Hepatic stellate cell (primary cell): ENCODE results near the gene ZNF33A.
"Not testable (repeated sequence)": the region's sequence is repeated elsewhere in the genome, so short reads cannot be mapped to it uniquely, and the experiment has no call there.

ENCODE experiments used
- DNase-seq: peaks from one replicate; pipeline ENCODE4 v3.0.0; 2011; ENCODE audit warnings: low spot score

The ZNF33A gene

GRCh38 chr10:38045129-38045528 lies 34.7 kb downstream of the ZNF33A start:
- no peak for DNase-seq

- no peak for DNase-seq
Observed at GRCh38 chr10:38047666-38048065, 37.2 kb downstream of the ZNF33A start.

- no peak for DNase-seq
Observed at GRCh38 chr10:38050212-38050611, 39.7 kb downstream of the ZNF33A start.

- peak; percentile 8 for DNase-seq
Observed at GRCh38 chr10:38054361-38054797, 43.9 kb downstream of the ZNF33A start.

GRCh38 chr10:38055274-38055894 lies 44.9 kb downstream of the ZNF33A start:
- not testable (repeated sequence) for DNase-seq

GRCh38 chr10:38069663-38070062 lies 59.2 kb downstream of the ZNF33A start:
- peak; percentile 44 for DNase-seq

GRCh38 chr10:38070501-38070900 lies 60.0 kb downstream of the ZNF33A start:
- DNase-seq, result no peak

- DNase-seq, result no peak
Observed at GRCh38 chr10:38072552-38072951, 62.1 kb downstream of the ZNF33A start.

GRCh38 chr10:38076687-38077086 lies 66.2 kb downstream of the ZNF33A start:
- no peak for DNase-seq

GRCh38 chr10:38093318-38093717 lies 82.8 kb downstream of the ZNF33A start:
- DNase-seq, result not testable (repeated sequence)

GRCh38 chr10:38093816-38094157 lies 83.3 kb downstream of the ZNF33A start:
- DNase-seq, result no peak

GRCh38 chr10:38094158-38094926 lies 83.9 kb downstream of the ZNF33A start, which contains the start of gene ZNF37A:
TSS of gene ZNF37A (plus strand) at chr10:38094337. CDS start at chr10:38096618, 2,281 bp downstream.
- peak; percentile 79 for DNase-seq

- no peak for DNase-seq
Observed at GRCh38 chr10:38094927-38095574, 84.6 kb downstream of the ZNF33A start.

- DNase-seq, result no peak
Observed at GRCh38 chr10:38102880-38103279, 92.4 kb downstream of the ZNF33A start.

- no peak for DNase-seq
Observed at GRCh38 chr10:38103756-38104155, 93.3 kb downstream of the ZNF33A start.

GRCh38 chr10:38112159-38112558 lies 101.7 kb downstream of the ZNF33A start:
- DNase-seq, result no peak
